Measurements from ENCODE around the gene PHETA1. TPM values are rescaled to one million over a fixed set of nuclear protein-coding genes. Genes with fewer than 3 reads are reported as not detected.
A peak's percentile ranks its signal among the peaks of the same experiment; 100 is the strongest.

PHETA1 gene
- total and polyA plus RNA-seq, 2 donors (not counting 1 experiment from before 2014, with no cell fraction given), result 7.4 to 9.4 TPM

GRCh38 chr12:111412007-111412829, 43.3 kb upstream of the PHETA1 start:
- H3K9me3 Mint-ChIP-seq (ENCODE audit: insufficient read depth), result no peaks in the 10 kb centered on the region
- H3K27me3 ChIP-seq (replicated peaks in 1 of 4; ENCODE audit: control extremely low read depth in 1 of 4, control insufficient read depth in 3 of 4, insufficient read depth in 4 of 4, low read length in 3 of 4), result no peaks in the 10 kb centered on the region
- H3K4me3 ChIP-seq (ENCODE audit: control extremely low read depth in 1 of 5, extremely low read depth in 1 of 5, insufficient read depth in 1 of 5, low read depth in 2 of 5, low read length in 4 of 5), result no peak overlapping the region
- no peak overlapping the region for H3K9ac ChIP-seq (ENCODE audit: low read length)
- H3K27ac Mint-ChIP-seq, result peak overlapping the region; percentile 92
- H3K36me3 ChIP-seq (replicated peaks in 1 of 2; ENCODE audit: control extremely low read depth in 1 of 2, control insufficient read depth in 1 of 2, extremely low read depth in 1 of 2, insufficient read depth in 2 of 2, low read length in 1 of 2), result peaks cover 4 to 16% of the 10 kb centered on the region in 2 experiments
- POLR2A ChIA-PET, result interaction anchor here (6.9 kb wide), 1 partner anchor 23 kb away, joined by 36 read pairs; no protein-coding TSS in a partner anchor
- peaks cover 82% of the 10 kb centered on the region for H3K4me1 Mint-ChIP-seq
- ATAC-seq (ENCODE audit: low read depth), result no peak
- CTCF ChIA-PET, result interaction anchor here (0.8 to 22.7 kb wide), 5 partner anchors 9 to 118 kb away, joined by 3 to 1472 read pairs (median 6); no protein-coding TSS in a partner anchor
- DNase-seq, result no peak
- H3K4me2 ChIP-seq (replicated peaks; ENCODE audit: low read depth, low read length, poor library complexity, severe bottlenecking), result peak overlapping the region; percentile 95
- H3K27ac ChIP-seq (ENCODE audit: low read length in 2 of 2), result peak overlapping the region; percentile 54 to 97
- intact Hi-C loops (cut with micrococcal nuclease), result no loop called here
- TF ChIP-seq CTCF (IDR thresholded peaks at IDR 0.05), result no peak
- no peak for TF ChIP-seq EZH2 (IDR thresholded peaks at IDR 0.05; ENCODE audit: borderline replicate concordance, insufficient read depth, low read depth, low read length, poor library complexity, severe bottlenecking)
- H3K9me3 ChIP-seq (ENCODE audit: control extremely low read depth in 1 of 3, control insufficient read depth in 2 of 3, insufficient read depth in 1 of 3, low read length in 2 of 3), result no peaks in the 10 kb centered on the region
- no peak overlapping the region for H2AFZ ChIP-seq (ENCODE audit: insufficient read depth, low read depth, low read length, poor library complexity, severe bottlenecking)
- H3K4me3 Mint-ChIP-seq, result peak overlapping the region; percentile 67
- no peaks in the 10 kb centered on the region for H3K27me3 Mint-ChIP-seq
- H3K4me1 ChIP-seq (ENCODE audit: control insufficient read depth in 2 of 2, insufficient read depth in 2 of 2, low read length in 2 of 2), result peaks cover 63 to 72% of the 10 kb centered on the region in 2 donors
- peaks cover 83% of the 10 kb centered on the region for H4K20me1 ChIP-seq (ENCODE audit: control insufficient read depth, insufficient read depth, low read length, poor library complexity, severe bottlenecking)
- WGBS (ENCODE audit: insufficient coverage), result 26% methylated on average over 11 of the region's 15 CpGs
- H3K79me2 ChIP-seq (ENCODE audit: control insufficient read depth, insufficient read depth, low read length), result peaks cover 98% of the 10 kb centered on the region
